SH-SY5Y (cell line): ENCODE results near the gene ENAH.

Experiments used
- GATA2 ChIP-seq: IDR thresholded peaks from 2 replicates; pipeline ENCODE4 v1.6.1; 2011; ENCODE audit warnings: mild to moderate bottlenecking, low read depth, low read length
- GATA3 ChIP-seq: IDR thresholded peaks from 2 replicates; pipeline ENCODE4 v1.6.1; 2011; ENCODE audit warnings: low read depth, mild to moderate bottlenecking, low read length, moderate library complexity

- TF ChIP-seq GATA3 (0 out of 2 replicates have a peak, but pooled peaks have one; percentile 30), GATA2 (peak; percentile 64)
Observed at GRCh38 chr1:225657462-225657989, 4.6 kb upstream of the ENAH start.
